ENCODE measurements around the gene MPRIP.
A peak's percentile ranks its signal among the peaks of the same experiment; 100 is the strongest.

Gene MPRIP

GRCh38 chr17:17129466-17129865, 87.2 kb downstream of the MPRIP start:
- DNase-seq = no peak
- Mint-ChIP-seq H3K4me3 (no peak overlapping the region), H3K4me1 (peaks cover 25% of the 10 kb centered on the region), H3K27me3 (ENCODE audit: low read depth, poor library complexity) (no peaks in the 10 kb centered on the region), H3K9me3 (no peaks in the 10 kb centered on the region), H3K27ac (no peak overlapping the region), H3K36me3 (ENCODE audit: low read depth) (no peaks in the 10 kb centered on the region)
- TF ChIP-seq CTCF (IDR thresholded peaks at IDR 0.05) = no peak

- Mint-ChIP-seq H3K4me3 (no peak overlapping the region), H3K36me3 (ENCODE audit: low read depth) (peaks cover 6% of the 10 kb centered on the region), H3K27ac (peak overlapping the region; percentile 33), H3K27me3 (ENCODE audit: low read depth, poor library complexity) (no peaks in the 10 kb centered on the region), H3K4me1 (peaks cover 23% of the 10 kb centered on the region), H3K9me3 (no peaks in the 10 kb centered on the region)
- TF ChIP-seq CTCF (IDR thresholded peaks at IDR 0.05) = no peak
- DNase-seq = no peak
These were observed 88.0 kb downstream of the MPRIP start for GRCh38 chr17:17130077-17130844.

GRCh38 chr17:17131839-17132238, 89.6 kb downstream of the MPRIP start:
- no peak overlapping the region for H3K4me3 Mint-ChIP-seq
- peaks cover 12% of the 10 kb centered on the region for H3K36me3 Mint-ChIP-seq (ENCODE audit: low read depth)
- TF ChIP-seq CTCF (IDR thresholded peaks at IDR 0.05) = no peak
- no peak for DNase-seq
- H3K4me1 Mint-ChIP-seq = peaks cover 18% of the 10 kb centered on the region
- H3K27ac Mint-ChIP-seq = peak overlapping the region; percentile 48
- no peaks in the 10 kb centered on the region for H3K27me3 Mint-ChIP-seq (ENCODE audit: low read depth, poor library complexity)
- no peaks in the 10 kb centered on the region for H3K9me3 Mint-ChIP-seq

- H3K9me3 Mint-ChIP-seq = no peaks in the 10 kb centered on the region
- H3K27me3 Mint-ChIP-seq (ENCODE audit: low read depth, poor library complexity) = no peaks in the 10 kb centered on the region
- peak; percentile 32 for DNase-seq
- H3K4me3 Mint-ChIP-seq = no peak overlapping the region
- TF ChIP-seq CTCF (IDR thresholded peaks at IDR 0.05) = no peak
- peak overlapping the region; percentile 84 for H3K27ac Mint-ChIP-seq
- peaks cover 20% of the 10 kb centered on the region for H3K36me3 Mint-ChIP-seq (ENCODE audit: low read depth)
- peaks cover 18% of the 10 kb centered on the region for H3K4me1 Mint-ChIP-seq
These were observed 90.5 kb downstream of the MPRIP start for GRCh38 chr17:17132746-17133145.

GRCh38 chr17:17134051-17134956, 92.0 kb downstream of the MPRIP start:
- TF ChIP-seq CTCF (IDR thresholded peaks at IDR 0.05) = no peak
- Mint-ChIP-seq H3K27me3 (ENCODE audit: low read depth, poor library complexity) (no peaks in the 10 kb centered on the region), H3K9me3 (no peaks in the 10 kb centered on the region), H3K4me3 (no peak overlapping the region), H3K27ac (peak overlapping the region; percentile 36), H3K4me1 (peaks cover 18% of the 10 kb centered on the region), H3K36me3 (ENCODE audit: low read depth) (peaks cover 20% of the 10 kb centered on the region)
- DNase-seq = no peak
